SK-N-MC (cell line): Measurements from ENCODE around the gene LOXHD1.

Experiments
- EZH2 ChIP-seq: fragments of 200-600 bp; sonication (generic); IDR thresholded peaks from one replicate; pipeline ENCODE4 v1.6.1; 2017; ENCODE audit warnings: antibody characterized with exemption
- FOXP2 ChIP-seq: optimal IDR thresholded peaks from 2 replicates; pipeline ENCODE3; 2011; ENCODE audit warnings: mild to moderate bottlenecking, moderate library complexity; ENCODE audit not compliant: insufficient read depth; ENCODE audit errors: extremely low read length, control extremely low read depth

DNA sequence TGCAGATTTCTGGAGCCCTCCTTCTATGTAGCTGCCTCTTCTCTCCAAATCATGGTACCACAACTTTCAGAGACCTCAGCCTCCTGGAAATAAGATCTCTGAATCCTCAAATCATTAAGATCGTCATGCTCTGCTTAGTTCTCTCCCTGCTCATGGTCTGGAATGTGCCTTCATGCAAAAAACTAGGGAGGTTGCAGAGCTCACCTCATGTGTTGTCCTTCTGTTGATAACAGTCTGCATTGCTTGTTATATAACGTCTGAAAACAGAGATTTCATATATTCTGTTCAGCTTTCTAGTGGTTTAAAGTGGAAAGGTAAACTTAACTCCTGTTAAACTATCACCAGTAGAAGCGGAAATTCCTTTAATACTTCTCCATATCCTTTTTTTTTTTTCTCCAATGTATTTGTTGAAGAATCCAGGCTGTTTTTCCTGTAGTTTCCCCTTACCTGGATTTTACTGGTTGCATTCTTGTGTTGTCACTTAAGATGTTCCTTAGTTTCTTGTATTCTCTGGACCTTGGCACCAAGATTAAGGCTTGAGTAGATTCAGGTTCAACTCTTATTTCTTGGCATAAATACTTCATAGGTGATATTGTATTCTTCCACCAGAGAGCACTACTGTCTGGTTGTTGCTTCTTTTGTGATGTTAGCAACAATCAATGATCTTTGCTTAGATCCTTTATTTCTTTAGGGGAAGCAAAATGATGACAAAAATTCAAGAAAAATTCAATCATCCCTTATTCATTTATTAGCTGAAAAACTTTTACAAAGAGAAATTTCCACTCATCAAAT is 211.3 kb downstream of the LOXHD1 start:
- no peak for TF ChIP-seq EZH2
- TF ChIP-seq FOXP2: no peak
